Natural killer cell (primary cell): ENCODE measurements around the gene FAM120AOS. TPM values are rescaled to one million over a fixed set of nuclear protein-coding genes. Genes with fewer than 3 reads are reported as not detected.

Experiments used
- ATAC-seq, 3 donors: fragments of 150-1000 bp in 2 of 3; fragments of 200-7000 bp in 1 of 3; cut with Tn5 transposase; 1 replicate in 1 of 3; 2 replicates in 2 of 3; pipeline ENCODE4 v1.10.0; 2021; ENCODE audit warnings: mild to moderate bottlenecking in 2 of 3, moderate library complexity in 2 of 3
- DNase-seq, 2 donors: peaks; one replicate each; pipeline versions ENCODE4 v3.0.0 to v3.0.0-alpha.2; 2013 to 2021; ENCODE audit warnings: mixed read lengths in 1 of 2
- H3K27ac ChIP-seq: one replicate; pipeline ENCODE4 v1.5.1; 2013; ENCODE audit warnings: mild to moderate bottlenecking, low read length
- H3K27me3 ChIP-seq: one replicate; pipeline ENCODE4 v1.6.1; 2013; ENCODE audit warnings: low read length; ENCODE audit not compliant: control insufficient read depth, insufficient read depth
- H3K36me3 ChIP-seq: one replicate; pipeline ENCODE4 v1.6.1; 2013; ENCODE audit warnings: low read length; ENCODE audit not compliant: control insufficient read depth, insufficient read depth
- H3K4me1 ChIP-seq: one replicate; pipeline ENCODE4 v1.6.1; 2013; ENCODE audit warnings: low read length; ENCODE audit not compliant: control insufficient read depth, insufficient read depth
- H3K4me3 ChIP-seq: one replicate; pipeline ENCODE4 v1.5.1; 2013; ENCODE audit warnings: low read length
- H3K9me3 ChIP-seq: one replicate; pipeline ENCODE4 v1.6.1; 2013; ENCODE audit warnings: low read length; ENCODE audit not compliant: control insufficient read depth, insufficient read depth
- H3K27ac Mint-ChIP-seq, 2 donors: one replicate each; pipeline ENCODE4 v1.8.0; 2022; ENCODE audit warnings: mild to moderate bottlenecking in 2 of 2, mixed read lengths in 2 of 2, moderate library complexity in 1 of 2
- H3K27me3 Mint-ChIP-seq, 2 donors: one replicate each; pipeline ENCODE4 v1.8.0; 2022; ENCODE audit warnings: low read depth in 2 of 2, mixed read lengths in 2 of 2
- H3K36me3 Mint-ChIP-seq: one replicate; pipeline ENCODE4 v1.8.0; 2022; ENCODE audit warnings: mixed read lengths
- H3K4me1 Mint-ChIP-seq, 2 donors: one replicate each; pipeline ENCODE4 v1.8.0; 2022; ENCODE audit warnings: mixed read lengths in 2 of 2
- H3K4me3 Mint-ChIP-seq: one replicate; pipeline ENCODE4 v1.8.0; 2022; ENCODE audit warnings: mild to moderate bottlenecking, moderate library complexity, mixed read lengths
- H3K9me3 Mint-ChIP-seq, 2 donors: one replicate each; pipeline ENCODE4 v1.8.0; 2022; ENCODE audit warnings: mixed read lengths in 2 of 2
- WGBS: methylation state at CpG from one replicate; pipeline ENCODE4 v1.1.7; 2013; ENCODE audit warnings: missing lambda C conversion rate; ENCODE audit not compliant: insufficient coverage; 5-methylcytosine and 5-hydroxymethylcytosine counted together
- intact Hi-C: fragments of 100-400 bp; cut with micrococcal nuclease; formaldehyde crosslinking; loops from one replicate; pipeline ENCODE4 v1.14.2; 2022
- total RNA-seq, 4 donors: library from RNA; stranded (reverse); fragments of 120-200 nt in 1 of 4; gene quantifications; one replicate each; pipeline versions ENCODE4 v1.2.3 to v1.2.4, GENCODE V29; 2013 to 2022
- TF ChIP-seq, protein P1 (sequence below): fragments of 200-600 bp; IDR thresholded peaks from one replicate; pipeline ENCODE4 v1.8.0; 2022; ENCODE audit warnings: antibody characterized with exemption

The FAM120AOS gene
- total RNA-seq, 3 donors from 2014 or later (not counting 1 experiment from before 2014, with no cell fraction given), result 36.7 to 49.7 (median 45.3) TPM

DNA sequence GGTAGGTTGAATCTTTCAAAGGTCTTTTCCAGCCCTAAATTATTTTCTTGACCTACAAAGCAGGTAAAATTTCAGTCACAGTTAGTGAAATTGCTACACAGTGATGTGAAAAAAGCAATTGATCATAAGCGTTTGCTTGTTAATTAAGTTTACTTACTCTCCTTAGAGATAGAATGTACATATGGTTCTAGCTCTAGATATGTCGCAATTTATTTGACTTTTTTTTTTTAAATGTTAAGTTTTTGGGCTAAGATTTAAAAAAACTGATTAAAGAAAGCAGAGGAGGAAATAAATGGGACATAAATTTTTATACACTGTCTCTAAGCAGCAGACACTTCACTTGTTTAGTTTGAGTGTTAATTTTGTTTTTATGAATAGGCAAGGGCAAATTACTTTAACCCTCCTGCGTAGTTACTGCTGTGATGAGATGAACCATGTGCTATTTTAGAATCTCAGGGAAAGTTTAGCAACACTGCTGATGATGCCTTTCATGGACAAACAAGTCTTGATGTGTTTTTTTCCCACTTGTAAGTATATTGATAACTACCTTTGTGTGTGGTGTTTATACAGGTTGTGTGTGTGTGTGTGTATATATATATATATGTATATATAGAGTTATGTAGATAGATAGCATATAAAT, 38.3 kb upstream of the FAM120AOS start:
- ATAC-seq, result no peak
- peak overlapping the region in 1 of 2 donors; percentile 20 for H3K27ac Mint-ChIP-seq
- no peaks in the 10 kb centered on the region for H3K9me3 Mint-ChIP-seq
- WGBS, result 100% methylated on average over 2 of the region's 3 CpGs
- peaks cover 10% of the 10 kb centered on the region for H3K36me3 ChIP-seq
- no peaks in the 10 kb centered on the region for H3K27me3 Mint-ChIP-seq
- TF ChIP-seq, protein P1, sequence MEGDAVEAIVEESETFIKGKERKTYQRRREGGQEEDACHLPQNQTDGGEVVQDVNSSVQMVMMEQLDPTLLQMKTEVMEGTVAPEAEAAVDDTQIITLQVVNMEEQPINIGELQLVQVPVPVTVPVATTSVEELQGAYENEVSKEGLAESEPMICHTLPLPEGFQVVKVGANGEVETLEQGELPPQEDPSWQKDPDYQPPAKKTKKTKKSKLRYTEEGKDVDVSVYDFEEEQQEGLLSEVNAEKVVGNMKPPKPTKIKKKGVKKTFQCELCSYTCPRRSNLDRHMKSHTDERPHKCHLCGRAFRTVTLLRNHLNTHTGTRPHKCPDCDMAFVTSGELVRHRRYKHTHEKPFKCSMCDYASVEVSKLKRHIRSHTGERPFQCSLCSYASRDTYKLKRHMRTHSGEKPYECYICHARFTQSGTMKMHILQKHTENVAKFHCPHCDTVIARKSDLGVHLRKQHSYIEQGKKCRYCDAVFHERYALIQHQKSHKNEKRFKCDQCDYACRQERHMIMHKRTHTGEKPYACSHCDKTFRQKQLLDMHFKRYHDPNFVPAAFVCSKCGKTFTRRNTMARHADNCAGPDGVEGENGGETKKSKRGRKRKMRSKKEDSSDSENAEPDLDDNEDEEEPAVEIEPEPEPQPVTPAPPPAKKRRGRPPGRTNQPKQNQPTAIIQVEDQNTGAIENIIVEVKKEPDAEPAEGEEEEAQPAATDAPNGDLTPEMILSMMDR, result no peak
- no peaks in the 10 kb centered on the region for H3K27me3 ChIP-seq
- no peaks in the 10 kb centered on the region for H3K9me3 ChIP-seq
- peaks cover 58 to 63% of the 10 kb centered on the region in 2 donors for H3K4me1 Mint-ChIP-seq
- no peak overlapping the region for H3K4me3 Mint-ChIP-seq
- no peaks in the 10 kb centered on the region for H3K36me3 Mint-ChIP-seq
- intact Hi-C loops, result no loop called here
- H3K4me3 ChIP-seq, result no peak overlapping the region
- H3K4me1 ChIP-seq, result no peaks in the 10 kb centered on the region
- no peak overlapping the region for H3K27ac ChIP-seq
- no peak for DNase-seq

DNA sequence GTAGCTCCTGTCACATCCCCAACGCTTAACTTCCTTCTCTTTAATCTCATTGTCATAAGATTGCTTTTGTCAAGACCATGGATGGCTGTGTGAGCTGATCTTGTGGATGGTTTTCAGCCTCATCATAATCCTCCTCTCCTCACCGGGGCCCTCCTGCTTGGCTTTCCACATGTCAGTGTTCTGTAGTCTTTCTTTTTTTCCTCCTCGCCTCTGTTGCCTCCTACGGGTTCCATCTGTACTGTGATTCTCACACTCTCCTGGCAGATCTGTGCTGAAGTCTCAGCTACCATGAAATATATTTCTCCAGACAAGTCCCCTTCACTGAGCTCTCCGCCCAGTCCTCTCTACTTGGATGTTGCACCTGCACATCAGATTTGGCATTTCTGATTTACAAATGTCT, 34.9 kb upstream of the FAM120AOS start:
- Mint-ChIP-seq H3K27ac (peak overlapping the region in 1 of 2 donors; percentile 18), H3K4me1 (peaks cover 46 to 50% of the 10 kb centered on the region in 2 donors), H3K36me3 (no peaks in the 10 kb centered on the region), H3K4me3 (no peak overlapping the region), H3K9me3 (no peaks in the 10 kb centered on the region), H3K27me3 (no peaks in the 10 kb centered on the region)
- H3K4me1 ChIP-seq, result no peaks in the 10 kb centered on the region
- no peak overlapping the region for H3K4me3 ChIP-seq
- WGBS, result 93% methylated on average over 5 of the region's 5 CpGs
- intact Hi-C loops, result no loop called here
- no peaks in the 10 kb centered on the region for H3K9me3 ChIP-seq
- no peak for ATAC-seq
- no peaks in the 10 kb centered on the region for H3K27me3 ChIP-seq
- H3K36me3 ChIP-seq, result peaks cover 9% of the 10 kb centered on the region
- H3K27ac ChIP-seq, result no peak overlapping the region
- no peak for DNase-seq
- TF ChIP-seq, protein P1, result no peak

DNA sequence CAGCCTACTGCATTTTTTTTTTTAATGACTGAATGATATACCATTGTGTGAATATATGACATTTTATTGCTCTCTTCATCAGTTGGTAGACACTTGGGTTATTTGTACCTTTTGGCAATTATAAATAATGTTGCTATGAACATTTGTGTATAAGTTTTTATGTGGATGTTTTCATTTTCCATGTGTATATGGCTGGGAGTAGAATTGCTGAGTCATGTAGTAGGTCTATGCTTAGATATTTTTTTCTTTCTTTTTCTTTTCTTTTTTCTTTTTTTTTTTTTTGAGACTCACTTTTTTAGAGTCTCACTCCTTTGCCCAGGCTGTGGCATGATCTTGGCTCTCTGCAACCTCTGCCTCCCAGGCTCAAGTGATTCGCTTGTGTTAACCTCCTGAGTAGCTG, 32.9 kb upstream of the FAM120AOS start:
- H3K36me3 Mint-ChIP-seq, result no peaks in the 10 kb centered on the region
- peak overlapping the region; percentile 41 to 48 for H3K27ac Mint-ChIP-seq
- Histone ChIP-seq H3K27me3 (no peaks in the 10 kb centered on the region), H3K36me3 (peaks cover 9% of the 10 kb centered on the region), H3K9me3 (no peaks in the 10 kb centered on the region), H3K27ac (no peak overlapping the region), H3K4me1 (no peaks in the 10 kb centered on the region), H3K4me3 (no peak overlapping the region)
- no peaks in the 10 kb centered on the region for H3K9me3 Mint-ChIP-seq
- TF ChIP-seq, protein P1, result no peak
- H3K4me3 Mint-ChIP-seq, result no peak overlapping the region
- ATAC-seq, result no peak
- DNase-seq, result no peak
- H3K27me3 Mint-ChIP-seq, result no peaks in the 10 kb centered on the region
- WGBS, result 100% methylated on average over 1 of the region's 1 CpG
- intact Hi-C loops, result no loop called here
- H3K4me1 Mint-ChIP-seq, result peaks cover 49 to 50% of the 10 kb centered on the region in 2 donors

DNA sequence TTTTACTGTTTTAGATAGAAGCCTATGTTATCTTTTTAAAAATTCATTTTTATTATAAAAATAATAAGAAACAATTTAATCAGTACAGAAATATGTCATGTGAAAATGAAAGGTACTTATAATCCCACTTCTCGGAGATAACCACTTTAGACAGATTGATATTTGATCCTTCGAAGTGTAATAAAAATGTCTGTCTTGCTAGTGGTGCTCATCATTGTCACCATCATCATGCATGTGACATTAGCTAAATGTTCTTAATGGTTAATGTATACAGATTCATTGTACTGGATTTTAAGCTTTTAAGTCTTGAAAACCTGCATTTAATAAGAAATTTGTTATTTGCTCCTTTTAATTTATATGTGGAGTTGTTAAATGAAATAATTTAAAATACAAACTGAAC, 30.1 kb upstream of the FAM120AOS start:
- Histone ChIP-seq H3K27me3 (no peaks in the 10 kb centered on the region), H3K4me1 (peaks cover 5% of the 10 kb centered on the region), H3K36me3 (peaks cover 16% of the 10 kb centered on the region), H3K27ac (no peak overlapping the region), H3K9me3 (no peaks in the 10 kb centered on the region), H3K4me3 (no peak overlapping the region)
- WGBS, result 100% methylated on average over 2 of the region's 2 CpGs
- no peak overlapping the region for H3K27ac Mint-ChIP-seq
- H3K4me1 Mint-ChIP-seq, result peaks cover 45 to 53% of the 10 kb centered on the region in 2 donors
- no peak for ATAC-seq
- H3K4me3 Mint-ChIP-seq, result no peak overlapping the region
- DNase-seq, result no peak
- intact Hi-C loops, result no loop called here
- H3K9me3 Mint-ChIP-seq, result no peaks in the 10 kb centered on the region
- H3K27me3 Mint-ChIP-seq, result no peaks in the 10 kb centered on the region
- H3K36me3 Mint-ChIP-seq, result no peaks in the 10 kb centered on the region
- TF ChIP-seq, protein P1, result no peak
